ENCODE measurements around the gene SF3A1. TPM values are rescaled to one million over a fixed set of nuclear protein-coding genes. Genes with fewer than 3 reads are reported as not detected.

Gene SF3A1
- total and polyA plus RNA-seq, 2 of the 8 experiments (the other 6 are each of a cell fraction or from before 2014, with no cell fraction given), result 27.8 to 285 TPM

DNA sequence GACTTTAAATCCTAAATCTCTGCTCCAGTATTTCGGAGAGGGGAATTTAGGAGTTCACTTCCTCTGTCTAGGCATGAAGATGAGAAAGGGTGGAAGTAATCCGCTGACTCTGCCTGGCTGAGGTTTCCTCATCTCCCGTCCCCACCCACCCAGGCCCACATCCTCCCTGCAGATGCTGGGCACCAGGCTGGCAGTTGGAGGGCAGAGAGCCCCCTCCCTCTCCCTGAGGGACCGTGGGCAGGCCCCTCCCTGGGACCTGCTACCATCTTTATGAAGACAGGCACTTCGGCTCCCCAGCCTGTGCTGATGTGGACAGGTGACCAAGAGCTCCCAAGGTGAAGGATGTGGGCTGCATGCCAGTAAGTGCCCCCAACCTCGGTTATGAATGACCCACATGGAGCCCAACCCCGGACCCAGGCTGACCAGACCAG lies 74.1 kb downstream of the SF3A1 start (continued):
- TF ChIP-seq, protein P1, sequence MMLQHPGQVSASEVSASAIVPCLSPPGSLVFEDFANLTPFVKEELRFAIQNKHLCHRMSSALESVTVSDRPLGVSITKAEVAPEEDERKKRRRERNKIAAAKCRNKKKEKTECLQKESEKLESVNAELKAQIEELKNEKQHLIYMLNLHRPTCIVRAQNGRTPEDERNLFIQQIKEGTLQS (IDR thresholded peaks at IDR 0.05; ENCODE audit: insufficient read depth, low read depth, low read length), result no peak
- TF ChIP-seq KDM5A (IDR thresholded peaks at IDR 0.05; ENCODE audit: low read length) (no peak), CHD7 (IDR thresholded peaks at IDR 0.05; ENCODE audit: insufficient replicate concordance, low read length) (no peak), SUZ12 (IDR thresholded peaks at IDR 0.05; ENCODE audit: low read length) (no peak), NANOG (IDR thresholded peaks at IDR 0.05; ENCODE audit: insufficient read depth, low read depth, low read length, poor library complexity, severe bottlenecking) (no peak)
